Progenitor cell of endocrine pancreas (in vitro differentiated cells): ENCODE measurements around the gene DNAJC5G. TPM values are rescaled to one million over a fixed set of nuclear protein-coding genes. Genes with fewer than 3 reads are reported as not detected.

Source experiments
- DNase-seq: peaks from one replicate; pipeline ENCODE4 v3.0.0; 2021; ENCODE audit warnings: low spot score; ENCODE audit not compliant: unreplicated experiment
- H3K27ac Mint-ChIP-seq: 2 replicates; pipeline ENCODE4 v1.8.0; 2021; ENCODE audit warnings: mild to moderate bottlenecking, moderate library complexity, mixed read lengths
- H3K27me3 Mint-ChIP-seq: 2 replicates; pipeline ENCODE4 v1.8.0; 2021; ENCODE audit warnings: mixed read lengths
- H3K36me3 Mint-ChIP-seq: 2 replicates; pipeline ENCODE4 v1.8.0; 2022; ENCODE audit warnings: mixed read lengths; ENCODE audit not compliant: insufficient read depth
- H3K4me1 Mint-ChIP-seq: 2 replicates; pipeline ENCODE4 v1.8.0; 2021; ENCODE audit warnings: low read depth, mixed read lengths
- H3K4me3 Mint-ChIP-seq: 2 replicates; pipeline ENCODE4 v1.8.0; 2021; ENCODE audit warnings: low read depth, mild to moderate bottlenecking, moderate library complexity, mixed read lengths
- H3K9me3 Mint-ChIP-seq: 2 replicates; pipeline ENCODE4 v1.8.0; 2021; ENCODE audit warnings: low read depth, mixed read lengths
- CTCF ChIP-seq: fragments of 200-600 bp; sonication (generic); IDR thresholded peaks from one replicate; pipeline ENCODE4 v1.5.0; 2021; ENCODE audit warnings: antibody characterized with exemption, mild to moderate bottlenecking; ENCODE audit not compliant: unreplicated experiment
- long read RNA-seq: library from polyadenylated mRNA; unstranded; transcript quantifications from one replicate; pipeline ENCODE4 v2.0.0, GENCODE V29; 2020
- total RNA-seq: library from RNA; stranded (reverse); gene quantifications from 2 replicates; pipeline ENCODE4 v1.2.1, GENCODE V29; 2021

The DNAJC5G gene
- not detected in 2 replicates for total RNA-seq
- long read RNA-seq, result 0 reads

- Mint-ChIP-seq H3K4me3 (no peak within 1 kb of the TSS), H3K36me3 (no peaks in the 10 kb centered on the region), H3K4me1 (no peaks in the 10 kb centered on the region), H3K27me3 (peaks cover 27% of the 10 kb centered on the region), H3K27ac (no peak within 1 kb of the TSS), H3K9me3 (no peaks in the 10 kb centered on the region)
- no peak for DNase-seq
- no peak for TF ChIP-seq CTCF
Observed at GRCh38 chr2:27275211-27276150, at the start of gene DNAJC5G. Gene DNAJC5G, plus strand, starts transcription at chr2:27275433. Its CDS starts 1,296 bp downstream, at chr2:27276729.

- Mint-ChIP-seq H3K36me3 (peaks cover 31% of the 10 kb centered on the region), H3K27ac (peak overlapping the region; percentile 31), H3K27me3 (no peaks in the 10 kb centered on the region), H3K4me1 (no peaks in the 10 kb centered on the region), H3K9me3 (no peaks in the 10 kb centered on the region), H3K4me3 (no peak overlapping the region)
- DNase-seq, result no peak
- TF ChIP-seq CTCF, result no peak
Observed at GRCh38 chr2:27225526-27225925, 49.7 kb upstream of the DNAJC5G start.

GRCh38 chr2:27227501-27227900 is 47.7 kb upstream of the DNAJC5G start:
- no peak for DNase-seq
- no peaks in the 10 kb centered on the region for H3K27me3 Mint-ChIP-seq
- peaks cover 29% of the 10 kb centered on the region for H3K36me3 Mint-ChIP-seq
- H3K27ac Mint-ChIP-seq, result no peak overlapping the region
- H3K4me3 Mint-ChIP-seq, result no peak overlapping the region
- TF ChIP-seq CTCF, result no peak
- no peaks in the 10 kb centered on the region for H3K9me3 Mint-ChIP-seq
- no peaks in the 10 kb centered on the region for H3K4me1 Mint-ChIP-seq

GRCh38 chr2:27231921-27232320 is 43.3 kb upstream of the DNAJC5G start:
- Mint-ChIP-seq H3K9me3 (no peaks in the 10 kb centered on the region), H3K4me1 (no peaks in the 10 kb centered on the region), H3K4me3 (no peak overlapping the region), H3K27ac (no peak overlapping the region), H3K36me3 (peaks cover 35% of the 10 kb centered on the region), H3K27me3 (no peaks in the 10 kb centered on the region)
- DNase-seq, result no peak
- no peak for TF ChIP-seq CTCF

- TF ChIP-seq CTCF, result no peak
- no peak overlapping the region for H3K4me3 Mint-ChIP-seq
- DNase-seq, result no peak
- H3K4me1 Mint-ChIP-seq, result no peaks in the 10 kb centered on the region
- H3K9me3 Mint-ChIP-seq, result no peaks in the 10 kb centered on the region
- H3K27ac Mint-ChIP-seq, result no peak overlapping the region
- H3K27me3 Mint-ChIP-seq, result no peaks in the 10 kb centered on the region
- H3K36me3 Mint-ChIP-seq, result peaks cover 30% of the 10 kb centered on the region
Observed at GRCh38 chr2:27233341-27233740, 41.9 kb upstream of the DNAJC5G start.
